GM19438 (cell line): ENCODE measurements around the gene LITAFD.

Experiments
- ATAC-seq: cut with Tn5 transposase; IDR thresholded peaks from one replicate; pipeline ENCODE4 v1.9.1; 2021; ENCODE audit warnings: low read depth; ENCODE audit not compliant: unreplicated experiment

The LITAFD gene

DNA sequence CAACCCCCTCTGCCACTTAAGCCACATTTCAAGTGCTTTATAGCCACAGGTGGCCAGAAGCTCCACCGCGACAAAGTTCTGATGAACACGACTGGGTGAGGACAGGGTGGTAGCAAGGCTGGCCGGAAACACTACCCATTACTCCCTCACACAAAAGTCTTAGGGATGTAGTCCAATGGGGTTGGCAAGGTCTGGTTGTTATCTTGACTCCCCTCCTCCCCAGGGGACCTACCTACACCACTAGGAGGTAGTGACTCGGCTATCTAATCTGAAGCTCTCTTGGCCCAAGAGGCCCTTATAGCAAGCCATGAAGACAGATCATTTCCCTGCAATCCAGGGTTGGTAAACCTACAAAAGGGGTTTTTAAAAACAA is 8.4 kb downstream of the LITAFD start:
- ATAC-seq: no peak

DNA sequence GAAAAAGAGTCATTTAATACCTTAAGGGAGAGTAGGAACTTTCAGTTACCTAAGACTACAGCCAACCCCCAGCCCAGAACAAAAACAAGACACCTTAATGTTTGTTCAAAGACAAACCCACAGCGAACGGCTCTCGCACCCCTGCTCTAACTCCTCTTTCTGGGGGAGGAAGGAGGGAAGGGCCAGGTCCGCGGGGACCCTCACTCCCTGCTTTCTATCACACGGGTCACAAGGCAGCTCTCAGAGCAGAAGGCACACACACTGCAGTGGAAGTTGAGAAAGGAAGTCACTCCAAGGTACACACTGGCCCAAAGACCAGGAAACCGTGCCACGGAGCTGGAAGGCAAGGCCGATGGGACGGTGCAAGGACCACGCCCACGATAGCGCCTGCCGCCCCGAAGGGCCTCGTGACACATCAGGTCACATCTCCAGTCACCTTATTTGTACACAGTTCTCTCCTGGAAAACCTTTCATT is 10.0 kb downstream of the LITAFD start:
- peak; percentile 32 for ATAC-seq

DNA sequence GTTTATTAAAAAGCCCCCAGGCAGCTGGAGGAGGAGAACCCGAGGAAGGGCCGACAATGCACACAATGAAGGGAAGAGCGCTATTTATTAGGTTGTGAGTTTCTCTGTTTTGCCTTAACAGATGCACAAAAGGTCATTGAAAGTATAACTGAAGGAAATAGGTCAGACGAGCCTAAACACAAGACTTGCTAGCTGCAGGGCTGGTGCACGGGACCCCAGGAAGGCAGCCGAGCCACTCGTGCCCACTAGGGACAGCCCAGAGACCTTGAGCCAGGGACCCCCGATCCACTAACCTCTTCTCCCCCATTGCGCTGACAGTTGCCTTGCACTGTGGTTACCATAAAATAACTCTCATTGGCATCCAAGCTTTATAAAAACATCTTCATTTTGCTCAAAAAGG is 11.3 kb downstream of the LITAFD start:
- ATAC-seq: no peak

DNA sequence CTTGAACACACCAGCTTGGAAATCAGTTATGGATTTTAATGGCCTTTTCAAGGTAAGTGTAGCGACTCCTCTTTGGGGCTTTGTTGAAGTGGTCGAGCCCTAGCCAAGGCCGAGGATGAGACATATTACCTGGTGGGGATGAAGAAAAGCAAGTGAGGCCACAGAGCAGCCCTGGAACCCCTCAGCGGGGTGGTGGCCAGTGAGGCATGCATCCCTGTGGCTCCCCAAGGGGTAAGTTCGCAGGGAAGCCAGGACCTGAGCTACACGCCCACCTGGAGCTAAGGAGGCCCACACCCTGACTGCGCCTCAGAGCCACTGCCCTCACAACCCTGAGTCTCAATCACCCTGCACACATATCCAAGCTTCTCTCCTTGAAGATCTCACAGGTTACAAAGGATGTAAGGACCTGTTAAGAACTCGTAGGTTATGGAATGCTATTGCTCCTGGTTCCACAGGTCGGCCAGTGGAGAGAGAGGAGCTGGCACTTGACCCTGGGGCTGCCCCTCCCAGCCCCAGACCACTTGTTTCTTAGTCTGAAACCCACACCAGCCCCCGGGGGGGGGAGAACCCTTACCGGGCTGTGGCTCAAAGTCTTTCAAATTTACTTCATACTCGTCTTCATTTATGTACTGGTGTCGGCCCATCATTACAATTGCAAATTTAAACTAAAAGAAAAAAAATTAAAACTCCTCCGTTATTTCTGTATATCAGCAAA is 12.0 kb downstream of the LITAFD start:
- ATAC-seq: no peak

DNA sequence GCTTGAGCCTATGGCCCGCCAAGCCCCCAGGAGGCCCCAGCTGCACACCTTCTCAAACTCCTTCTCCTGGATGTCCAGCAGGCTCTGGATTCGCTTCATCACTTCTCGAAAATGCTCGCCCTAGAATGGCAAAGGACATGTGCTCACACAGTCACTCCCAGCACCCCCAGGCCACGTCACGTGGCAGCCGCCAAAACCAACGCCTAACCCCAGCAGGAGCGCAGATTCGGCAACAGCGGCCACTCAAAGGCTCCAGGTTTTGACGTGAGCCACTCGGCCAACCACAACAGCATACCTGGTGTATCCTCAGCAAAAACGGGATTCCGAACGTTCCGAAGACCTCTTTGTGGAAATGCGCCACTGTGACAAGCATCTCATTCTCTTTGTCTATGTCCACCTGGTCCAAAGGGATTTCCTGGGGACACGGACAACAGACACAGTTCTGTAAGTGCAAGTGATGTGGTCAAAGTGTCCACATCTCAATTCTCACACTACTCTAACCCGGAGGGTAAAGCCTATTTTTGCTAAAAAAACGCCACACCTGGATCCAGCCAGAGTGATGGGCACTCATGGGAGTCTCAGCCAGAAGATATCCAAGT is 12.7 kb downstream of the LITAFD start:
- ATAC-seq: no peak

DNA sequence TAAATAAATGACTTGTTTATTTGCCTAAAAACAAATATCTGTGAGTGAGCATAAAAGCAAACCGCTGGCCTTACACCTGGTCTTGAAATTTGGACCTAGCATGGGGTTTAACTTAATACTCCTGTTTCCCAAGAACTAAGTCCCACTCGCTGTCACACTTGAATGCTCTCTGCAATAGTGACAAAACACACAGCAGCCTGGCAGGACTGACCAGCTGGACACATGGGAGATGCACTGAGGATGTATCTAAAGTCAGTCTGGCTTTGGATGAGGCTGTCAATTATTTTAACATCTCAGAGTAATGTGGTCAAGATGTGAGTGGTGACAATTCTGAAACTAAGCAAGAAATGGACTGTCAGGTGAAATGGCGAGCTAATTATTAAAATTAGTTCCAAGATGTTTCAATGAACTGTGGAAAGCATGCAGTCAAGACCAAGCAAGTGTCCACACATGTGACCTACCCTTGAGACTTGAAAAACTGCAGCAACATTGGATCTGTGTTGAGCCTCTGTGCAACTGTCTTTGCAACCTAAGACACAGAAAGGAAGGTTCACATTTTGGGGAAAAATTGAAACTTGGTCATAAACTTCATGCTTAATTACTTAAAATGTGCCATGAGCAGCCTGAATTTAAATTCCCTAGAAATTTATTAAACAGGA is 16.6 kb downstream of the LITAFD start:
- no peak for ATAC-seq

DNA sequence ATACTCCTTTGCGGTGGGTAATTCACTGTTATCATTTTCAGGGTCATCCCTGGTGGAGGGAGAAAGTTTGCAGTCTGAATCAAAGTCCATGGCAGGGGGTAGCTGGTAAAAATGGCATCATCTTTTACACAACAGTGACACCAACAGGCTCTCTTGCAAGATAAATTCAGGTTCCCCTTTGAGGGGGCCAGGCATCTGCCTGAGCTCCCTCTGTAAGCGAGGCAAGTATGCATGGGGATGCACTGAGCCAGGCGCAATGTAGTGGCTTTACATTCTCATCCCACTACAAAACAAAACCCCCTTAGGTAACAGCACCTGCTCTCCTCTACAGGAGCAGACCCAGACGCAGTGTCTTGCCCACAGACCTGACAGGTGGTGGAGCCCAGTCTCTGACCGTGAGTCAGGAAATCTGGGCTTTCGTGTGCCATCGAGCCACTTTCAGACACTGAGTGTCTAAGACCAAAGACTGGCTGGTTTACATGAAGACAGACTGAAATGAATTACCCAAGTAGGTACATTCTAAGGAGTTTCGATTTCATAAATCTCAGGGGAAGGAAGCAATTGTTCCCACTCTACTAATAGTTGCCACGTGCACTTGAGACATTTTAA is 17.7 kb downstream of the LITAFD start:
- no peak for ATAC-seq

DNA sequence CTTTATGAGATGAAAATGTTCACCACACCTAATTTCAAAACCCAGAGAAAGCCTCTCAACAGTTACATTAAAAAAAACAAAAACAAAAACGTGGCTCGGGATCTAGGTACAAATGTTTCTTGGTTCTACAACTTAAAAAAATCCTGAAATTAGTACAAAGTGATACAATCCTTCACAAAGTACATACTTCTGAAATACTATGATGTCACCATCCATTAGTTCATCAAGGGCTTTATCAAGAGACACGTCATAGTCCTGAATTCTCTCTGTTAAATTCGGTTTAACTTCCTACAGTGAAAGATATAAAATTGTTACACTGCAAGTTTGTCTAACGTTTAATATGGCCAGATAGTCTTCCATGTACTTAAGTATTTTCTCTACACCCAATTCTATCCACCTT is 18.2 kb downstream of the LITAFD start:
- ATAC-seq: no peak

DNA sequence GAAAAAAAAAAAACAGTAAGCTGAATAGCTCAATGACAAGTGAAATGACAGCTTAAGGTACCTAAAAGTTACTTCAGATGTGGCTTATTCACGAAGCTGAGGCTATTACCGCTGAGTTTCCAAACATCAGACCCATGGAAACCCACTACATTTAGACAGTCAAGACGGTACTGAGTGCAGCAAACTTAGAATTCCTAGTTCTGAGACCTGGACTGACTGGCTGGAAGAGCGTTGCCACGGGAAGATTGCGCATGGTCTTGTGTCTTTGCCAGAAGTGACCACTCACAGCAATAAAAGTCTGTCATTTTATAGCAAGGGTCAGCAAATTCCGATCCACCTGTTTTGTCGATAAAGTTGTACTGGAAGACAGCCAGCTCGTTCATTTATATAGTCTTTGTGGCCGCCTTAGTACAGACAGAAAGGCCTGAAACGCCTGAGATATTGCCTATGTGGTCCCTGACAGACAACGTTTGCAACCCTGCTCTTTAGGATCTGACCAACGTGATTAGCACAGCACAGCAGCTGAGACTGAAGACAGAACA is 19.2 kb downstream of the LITAFD start:
- no peak for ATAC-seq

DNA sequence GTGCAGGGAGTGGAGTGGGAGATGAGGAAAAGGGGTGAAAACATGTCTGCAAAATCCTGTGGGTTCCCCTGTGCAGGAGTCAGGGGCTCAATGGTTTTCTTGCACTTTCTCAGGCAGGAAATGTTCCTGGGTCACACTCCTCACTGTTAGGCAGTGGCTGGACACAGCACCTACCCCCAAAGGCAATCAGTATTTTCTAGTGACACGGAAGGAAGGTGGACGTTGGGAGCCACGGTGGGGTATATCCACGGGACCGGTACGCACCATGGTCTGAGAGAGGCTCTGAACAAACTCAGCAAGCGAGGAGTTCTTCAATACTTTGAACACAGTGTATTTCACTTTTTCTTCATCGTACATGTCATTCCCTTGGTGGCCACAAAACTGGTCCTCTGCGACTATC is 20.9 kb downstream of the LITAFD start:
- no peak for ATAC-seq

DNA sequence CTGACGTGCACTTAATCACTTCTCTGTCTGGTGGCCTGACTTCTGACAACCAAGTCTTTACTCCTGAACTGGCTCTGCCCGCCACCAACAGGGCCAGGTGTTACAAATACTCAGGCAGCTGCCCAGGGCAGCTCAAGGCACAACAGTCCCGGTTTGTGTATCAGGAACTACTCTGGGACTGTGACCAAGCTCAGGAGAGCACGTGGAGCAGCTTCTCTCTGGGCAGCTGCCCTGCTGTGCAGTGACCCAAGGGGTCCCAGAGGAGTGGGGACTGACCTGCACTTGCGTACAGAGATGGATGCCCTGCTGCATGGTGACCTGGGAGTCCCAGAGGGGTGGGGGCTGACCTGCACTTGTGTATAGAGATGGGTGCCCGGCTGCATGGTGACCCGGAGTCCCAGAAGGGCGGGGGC is 21.9 kb downstream of the LITAFD start:
- ATAC-seq: no peak

DNA sequence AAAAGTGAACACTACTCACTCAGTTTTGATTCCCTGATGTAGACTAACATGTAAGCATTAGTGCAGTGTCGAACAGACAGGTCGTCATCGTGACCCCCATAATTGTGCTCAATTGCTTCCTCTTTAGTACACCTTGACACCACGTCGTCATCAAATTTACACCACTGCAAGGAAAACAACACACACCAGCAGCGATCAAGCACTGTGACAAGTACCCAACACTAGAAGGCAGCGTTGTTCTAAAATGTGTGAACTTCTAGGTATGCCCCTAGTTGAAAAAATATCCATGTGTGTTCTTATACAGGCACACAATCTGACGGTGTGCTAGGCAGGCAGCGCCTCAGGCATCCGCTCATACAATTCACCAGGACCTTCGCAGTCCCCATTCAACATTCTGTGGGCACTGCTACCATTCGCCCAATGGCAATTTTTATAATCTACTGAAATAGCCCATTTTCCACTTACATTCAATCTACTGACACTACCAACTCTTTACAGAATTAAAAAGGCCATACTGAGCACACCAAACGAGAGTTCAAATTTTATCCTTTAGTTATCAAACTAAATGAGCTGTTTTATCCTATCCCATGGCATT is 23.1 kb downstream of the LITAFD start:
- no peak for ATAC-seq

DNA sequence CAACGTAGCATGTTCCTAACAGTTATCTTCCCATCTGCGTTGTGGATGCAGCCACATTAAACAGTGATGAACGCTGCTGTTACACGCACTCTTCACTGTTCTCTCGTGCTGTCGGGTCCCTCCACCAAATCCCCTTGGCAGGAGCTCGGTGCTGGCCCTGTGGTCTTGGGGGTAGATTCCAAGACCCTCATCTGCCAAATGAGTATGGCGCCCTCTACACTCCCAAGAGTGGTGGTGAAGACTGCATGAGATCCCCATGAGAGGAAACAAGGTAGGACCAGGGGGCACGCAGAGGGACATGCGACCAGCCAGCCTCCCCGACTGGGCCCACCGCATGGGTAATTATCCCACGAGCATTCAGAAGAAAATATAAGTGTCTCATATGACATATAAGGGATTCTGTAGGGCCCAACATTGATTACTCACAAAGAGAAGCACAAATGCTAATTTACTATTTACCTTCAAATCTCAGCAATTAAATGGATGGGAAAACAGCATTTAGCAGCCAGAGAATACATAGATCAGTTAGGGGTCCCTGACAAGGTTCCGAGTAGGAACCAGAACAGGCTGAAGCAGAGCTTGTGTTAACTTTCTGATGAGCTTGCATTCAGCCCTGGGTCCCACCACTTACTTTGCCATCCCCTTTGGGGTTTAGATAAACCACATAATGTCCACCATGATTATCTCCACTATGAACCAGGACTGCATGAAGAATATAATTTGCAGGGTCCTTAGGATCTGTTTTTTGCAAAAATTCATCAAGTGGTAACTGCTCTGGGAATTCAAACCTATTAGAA is 23.8 kb downstream of the LITAFD start:
- ATAC-seq: no peak

DNA sequence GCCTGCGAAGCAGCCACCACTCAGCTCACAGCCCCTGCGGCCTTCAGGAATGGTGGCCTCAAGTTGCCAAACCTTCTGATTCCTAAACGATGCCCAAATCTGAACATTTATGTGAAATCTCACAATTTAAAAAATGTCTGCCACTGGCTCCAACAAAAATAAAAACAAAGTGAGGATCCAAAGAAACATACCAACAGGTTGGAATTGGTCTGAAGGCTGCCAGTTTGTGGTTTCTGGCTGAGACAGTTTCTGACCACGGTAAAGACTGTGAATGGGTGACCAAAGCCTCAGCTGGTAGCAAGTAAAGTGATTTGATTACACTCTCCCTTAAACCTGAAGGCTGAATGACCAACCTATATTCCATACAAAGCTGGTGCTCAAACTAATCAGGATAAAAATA is 24.9 kb downstream of the LITAFD start:
- no peak for ATAC-seq

DNA sequence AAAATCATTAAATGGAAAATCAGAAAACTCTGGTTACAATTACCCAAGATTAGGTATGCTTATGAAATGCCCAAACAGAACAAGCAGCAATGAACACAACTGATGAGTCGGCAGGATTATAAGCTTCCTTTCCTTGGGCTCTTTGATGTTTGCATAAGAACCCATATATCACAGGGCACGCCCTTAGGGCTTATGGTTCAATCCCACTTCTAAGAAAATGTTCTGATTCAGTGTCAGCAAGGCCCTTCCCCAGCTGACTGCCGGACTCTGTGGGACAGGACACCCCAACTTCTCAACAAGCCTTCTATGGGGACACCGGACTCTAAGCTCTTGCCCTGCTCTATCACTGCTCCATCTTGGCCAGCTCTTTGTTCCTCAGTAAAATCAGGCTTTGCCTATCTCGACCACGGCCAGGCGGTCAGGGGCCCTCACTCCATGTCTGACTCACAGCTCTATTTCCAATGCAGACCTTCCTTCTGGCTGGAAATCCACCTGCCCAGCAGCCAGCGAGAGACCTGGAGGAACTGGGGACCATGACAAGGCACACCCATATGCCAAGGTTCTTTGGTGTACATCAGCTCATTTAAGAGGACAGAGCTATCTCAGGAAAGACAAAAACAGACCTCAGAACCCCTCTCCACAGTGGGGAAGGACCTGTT is 26.8 kb downstream of the LITAFD start:
- no peak for ATAC-seq

DNA sequence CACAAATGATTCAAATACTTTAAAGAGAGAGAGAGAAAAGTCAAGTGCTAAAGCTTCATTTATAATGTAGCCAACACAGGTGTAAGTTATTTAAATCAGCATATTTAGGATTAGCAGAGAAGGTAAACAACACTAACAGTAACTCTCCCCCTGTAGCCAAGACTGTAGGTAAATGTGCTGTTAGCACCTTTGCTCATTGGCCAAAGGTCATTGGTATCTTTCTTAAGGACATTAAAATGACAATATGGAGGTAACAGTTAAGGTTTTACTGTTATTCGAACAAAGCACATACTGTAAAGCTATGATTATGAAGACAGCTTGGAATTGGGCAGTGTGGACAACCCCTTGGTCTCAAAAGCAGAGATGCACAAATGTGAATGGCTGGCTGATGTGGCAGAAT is 28.7 kb downstream of the LITAFD start:
- ATAC-seq: no peak

DNA sequence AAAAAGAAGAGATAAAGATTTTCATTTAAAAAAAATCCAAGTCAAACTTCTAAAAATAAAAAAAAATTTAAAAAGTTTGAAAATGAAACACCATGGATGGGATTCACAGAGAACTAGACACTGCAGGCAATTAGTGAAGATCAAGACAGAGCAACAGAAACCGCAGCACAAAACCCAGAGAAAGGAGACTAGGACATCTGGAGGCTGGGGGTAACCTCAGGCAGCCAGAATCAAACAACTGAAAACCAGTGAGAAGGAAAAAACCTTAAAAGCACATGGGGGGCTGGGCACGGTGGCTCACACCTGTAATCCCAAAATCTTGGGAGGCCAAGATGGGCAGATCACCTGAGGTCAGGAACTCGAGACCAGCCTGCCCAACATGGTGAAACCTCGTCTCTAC is 30.6 kb downstream of the LITAFD start:
- no peak for ATAC-seq

DNA sequence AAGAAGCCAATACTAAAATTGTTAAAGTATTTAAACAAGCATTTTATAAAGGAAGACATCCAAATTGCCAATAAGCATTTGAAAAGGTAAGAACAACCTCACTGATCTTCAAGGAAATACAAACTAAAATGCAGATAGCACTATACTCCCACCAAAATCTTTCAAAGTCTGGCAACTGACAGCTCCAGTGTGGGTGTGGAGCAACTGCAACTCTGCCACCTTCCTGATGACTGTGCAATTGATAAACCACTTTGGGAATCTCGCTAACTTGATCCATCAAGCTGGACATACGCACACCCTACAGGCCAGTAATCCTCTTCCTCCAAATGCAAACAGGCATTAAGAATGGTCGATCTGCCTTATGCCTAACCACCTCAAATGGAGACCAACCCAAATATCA is 31.9 kb downstream of the LITAFD start:
- ATAC-seq: no peak

DNA sequence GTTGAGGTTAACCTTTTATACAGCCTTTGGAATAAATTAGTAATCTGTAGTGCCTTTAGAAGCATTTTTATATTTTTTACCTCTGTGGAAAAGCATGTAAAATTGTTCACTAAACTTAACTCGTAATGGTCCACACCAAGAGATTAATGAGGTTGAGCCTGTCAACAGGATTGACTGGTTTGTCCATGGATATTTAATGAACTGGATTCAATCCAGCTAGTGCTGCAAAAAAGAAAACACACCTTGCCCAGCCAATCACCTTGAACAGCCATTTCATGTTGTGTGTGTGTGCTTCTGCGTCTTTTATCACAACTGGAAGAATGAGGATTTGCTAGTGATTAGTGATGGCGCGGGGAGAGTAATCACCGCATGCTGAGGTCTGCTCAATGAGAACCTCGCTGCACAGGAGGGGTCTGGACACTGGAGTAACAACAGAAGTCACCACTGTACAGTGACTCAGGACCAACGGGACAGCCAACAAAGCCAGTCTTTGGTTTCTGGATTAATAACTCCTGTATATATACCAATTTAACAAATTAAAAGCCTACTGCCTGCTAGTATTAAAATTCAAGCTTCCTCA is 33.7 kb downstream of the LITAFD start:
- ATAC-seq: no peak
